Measurements from ENCODE around the gene NOC3L.

- no peak for TF ChIP-seq EZH2 (IDR thresholded peaks at IDR 0.05; ENCODE audit: borderline replicate concordance, insufficient read depth, low read depth, low read length, poor library complexity, severe bottlenecking)
- no peak for TF ChIP-seq CTCF (IDR thresholded peaks at IDR 0.05)
These were observed 46.2 kb downstream of the NOC3L start for GRCh38 chr10:94316560-94316959.

Data from B cell (primary cell).